PC-3 (cell line): ENCODE data around the gene JAK3. TPM values are rescaled to one million over a fixed set of nuclear protein-coding genes. Genes with fewer than 3 reads are reported as not detected.
A peak's percentile ranks its signal among the peaks of the same experiment; 100 is the strongest.

Experiments
- ATAC-seq: fragments of 200-7000 bp; cut with Tn5 transposase; 2 replicates; pipeline ENCODE4 v1.9.1; 2020; ENCODE audit warnings: mild to moderate bottlenecking, moderate library complexity
- BruUV-seq: library from RNA; stranded (reverse); fragments of 400-500 nt; replicated peaks from 2 replicates; lab custom pipeline; 2021; lab: Mats Ljungman, UMichigan
- CTCF ChIA-PET: fragments of 300-600 bp; sonication (Branson Sonifier 250); formaldehyde crosslinking; loops from one replicate; lab custom pipeline; 2022; ENCODE audit warnings: antibody characterized with exemption; lab: Charles Lee
- POLR2A ChIA-PET: fragments of 300-600 bp; sonication (Branson Sonifier 250); formaldehyde crosslinking; loops from one replicate; lab custom pipeline; 2022; ENCODE audit warnings: antibody characterized with exemption; ENCODE audit not compliant: unreplicated experiment; lab: Charles Lee
- DNase-seq: peaks from one replicate; pipeline ENCODE4 v3.0.0-alpha.2; 2015
- H2AFZ ChIP-seq: fragments of 300-600 bp; sonication (generic); 2 replicates; pipeline ENCODE4 v1.6.0; 2016; ENCODE audit warnings: antibody characterized with exemption, low read length
- H3F3A ChIP-seq: fragments of 300-600 bp; sonication (generic); one replicate; pipeline ENCODE4 v1.6.0; 2017; ENCODE audit warnings: antibody characterized with exemption, low read length, control low read depth, mild to moderate bottlenecking; ENCODE audit not compliant: unreplicated experiment
- H3K27ac ChIP-seq: fragments of 300-600 bp; sonication (generic); 2 replicates; pipeline ENCODE4 v1.5.1; 2016; ENCODE audit warnings: mild to moderate bottlenecking, low read length
- H3K27me3 ChIP-seq: fragments of 300-600 bp; sonication (generic); 2 replicates; pipeline ENCODE4 v1.6.1; 2016; ENCODE audit warnings: low read length, mixed read lengths
- H3K36me3 ChIP-seq: fragments of 300-600 bp; sonication (generic); 2 replicates; pipeline ENCODE4 v1.6.1; 2016; ENCODE audit warnings: low read depth, mixed run types, low read length, mixed read lengths
- H3K4me1 ChIP-seq: fragments of 300-600 bp; sonication (generic); 2 replicates; pipeline ENCODE4 v1.5.1; 2016; ENCODE audit warnings: low read length; ENCODE audit not compliant: insufficient read depth
- H3K4me2 ChIP-seq: fragments of 300-600 bp; sonication (generic); 2 replicates; pipeline ENCODE4 v1.6.0; 2016; ENCODE audit warnings: low read length
- H3K4me3 ChIP-seq: fragments of 300-600 bp; sonication (generic); 2 replicates; pipeline ENCODE4 v1.5.1; 2016; ENCODE audit warnings: mild to moderate bottlenecking, low read length, mixed read lengths
- H3K79me2 ChIP-seq: fragments of 300-600 bp; sonication (generic); 2 replicates; pipeline ENCODE4 v1.6.1; 2017; ENCODE audit warnings: low read length, mixed read lengths
- H3K9ac ChIP-seq: fragments of 300-600 bp; sonication (generic); 2 replicates; pipeline ENCODE4 v1.6.0; 2016; ENCODE audit warnings: mild to moderate bottlenecking, low read length
- H3K9me2 ChIP-seq: fragments of 300-600 bp; sonication (generic); replicated peaks from 2 replicates; pipeline ENCODE4 v1.6.1; 2016; ENCODE audit warnings: mixed run types, low read length, mixed read lengths
- H3K9me3 ChIP-seq: fragments of 300-600 bp; sonication (generic); 2 replicates; pipeline ENCODE4 v1.6.1; 2016; ENCODE audit warnings: low read length, mixed read lengths
- H4K20me1 ChIP-seq: fragments of 300-600 bp; sonication (generic); 2 replicates; pipeline ENCODE4 v1.6.1; 2016; ENCODE audit warnings: low read length, mixed read lengths
- EZH2 ChIP-seq: fragments of 300-600 bp; sonication (generic); IDR thresholded peaks from one replicate; pipeline ENCODE4 v1.6.1; 2017; ENCODE audit warnings: antibody characterized with exemption, mild to moderate bottlenecking, low read length; ENCODE audit not compliant: unreplicated experiment
- EZH2phosphoT487 ChIP-seq: fragments of 300-600 bp; sonication (generic); IDR thresholded peaks from 2 replicates; pipeline ENCODE4 v1.6.1; 2018; ENCODE audit warnings: mild to moderate bottlenecking, antibody characterized with exemption, low read length, borderline replicate concordance
- intact Hi-C: fragments of 100-400 bp; cut with micrococcal nuclease; formaldehyde crosslinking; loops from 2 replicates; pipeline ENCODE4 v1.9.0; 2023
- total RNA-seq: library from RNA; depleted of rRNA; stranded (reverse); fragments of >200 nt; gene quantifications from 2 replicates; pipeline ENCODE4 v1.2.3, GENCODE V29; 2014
- TF ChIP-seq, protein P1 (sequence below): fragments of 300-600 bp; sonication (generic); conservative IDR thresholded peaks from 2 replicates; pipeline ENCODE4 v1.5.1; 2017; ENCODE audit warnings: antibody characterized with exemption, low read depth, mild to moderate bottlenecking, low read length

Gene JAK3
- total RNA-seq, 1 experiment from 2014 or later, result 1.5 TPM

DNA sequence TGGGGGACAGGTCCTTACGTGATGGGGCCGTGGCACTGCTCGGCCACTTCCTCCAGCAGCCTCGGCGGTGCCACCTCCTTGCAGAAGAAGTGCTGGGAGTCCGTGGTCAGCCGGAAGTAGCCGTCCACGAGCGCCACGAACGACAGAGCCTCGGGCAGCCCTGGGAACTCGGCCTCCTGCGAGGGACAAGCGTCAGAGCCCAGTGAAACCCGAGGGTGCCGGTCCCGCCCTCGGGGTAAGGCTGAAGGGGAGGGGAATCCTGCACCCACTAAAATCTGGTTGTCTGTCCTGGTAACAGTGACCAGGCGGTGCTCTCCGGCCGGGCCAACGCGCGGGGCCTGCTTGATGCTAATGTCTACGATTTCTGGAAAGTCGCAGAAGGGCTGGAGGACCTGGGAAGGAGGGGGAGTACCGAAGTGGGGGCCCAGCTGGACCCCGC is 6.4 kb downstream of the JAK3 start:
- ChIA-PET POLR2A (interaction anchor here (0.6 to 1.7 kb wide), 3 partner anchors 9 to 18 kb away, joined by 5 to 28 read pairs (median 6); partner anchors contain the start of gene RPL18A), CTCF (interaction anchor here (1.1 kb wide), 2 partner anchors 11 to 18 kb away, joined by 3 to 9 read pairs; partner anchors contain the start of gene RPL18A)
- Histone ChIP-seq H3K27me3 (no peaks in the 10 kb centered on the region), H3K36me3 (no peaks in the 10 kb centered on the region), H3K9me2 (no peaks in the 10 kb centered on the region), H3K4me1 (peaks cover 19% of the 10 kb centered on the region), H3K79me2 (peaks cover 14% of the 10 kb centered on the region), H4K20me1 (no peaks in the 10 kb centered on the region), H3K4me3 (peak overlapping the region; percentile 76), H3K4me2 (peak overlapping the region; percentile 99), H3K9me3 (no peaks in the 10 kb centered on the region), H2AFZ (peak overlapping the region; percentile 83), H3F3A (no peaks in the 10 kb centered on the region), H3K9ac (peak overlapping the region; percentile 23), H3K27ac (no peak overlapping the region)
- peak; percentile 55 for ATAC-seq
- intact Hi-C loops, result loop anchor here (1.0 to 5.0 kb wide), 3 partner anchors 10 to 224 kb away; no protein-coding TSS in a partner anchor
- BruUV-seq, result TSS peak; percentile 80
- TF ChIP-seq, protein P1, sequence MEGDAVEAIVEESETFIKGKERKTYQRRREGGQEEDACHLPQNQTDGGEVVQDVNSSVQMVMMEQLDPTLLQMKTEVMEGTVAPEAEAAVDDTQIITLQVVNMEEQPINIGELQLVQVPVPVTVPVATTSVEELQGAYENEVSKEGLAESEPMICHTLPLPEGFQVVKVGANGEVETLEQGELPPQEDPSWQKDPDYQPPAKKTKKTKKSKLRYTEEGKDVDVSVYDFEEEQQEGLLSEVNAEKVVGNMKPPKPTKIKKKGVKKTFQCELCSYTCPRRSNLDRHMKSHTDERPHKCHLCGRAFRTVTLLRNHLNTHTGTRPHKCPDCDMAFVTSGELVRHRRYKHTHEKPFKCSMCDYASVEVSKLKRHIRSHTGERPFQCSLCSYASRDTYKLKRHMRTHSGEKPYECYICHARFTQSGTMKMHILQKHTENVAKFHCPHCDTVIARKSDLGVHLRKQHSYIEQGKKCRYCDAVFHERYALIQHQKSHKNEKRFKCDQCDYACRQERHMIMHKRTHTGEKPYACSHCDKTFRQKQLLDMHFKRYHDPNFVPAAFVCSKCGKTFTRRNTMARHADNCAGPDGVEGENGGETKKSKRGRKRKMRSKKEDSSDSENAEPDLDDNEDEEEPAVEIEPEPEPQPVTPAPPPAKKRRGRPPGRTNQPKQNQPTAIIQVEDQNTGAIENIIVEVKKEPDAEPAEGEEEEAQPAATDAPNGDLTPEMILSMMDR, result no peak
- no peak for TF ChIP-seq EZH2phosphoT487
- TF ChIP-seq EZH2, result no peak
- DNase-seq, result no peak

DNA sequence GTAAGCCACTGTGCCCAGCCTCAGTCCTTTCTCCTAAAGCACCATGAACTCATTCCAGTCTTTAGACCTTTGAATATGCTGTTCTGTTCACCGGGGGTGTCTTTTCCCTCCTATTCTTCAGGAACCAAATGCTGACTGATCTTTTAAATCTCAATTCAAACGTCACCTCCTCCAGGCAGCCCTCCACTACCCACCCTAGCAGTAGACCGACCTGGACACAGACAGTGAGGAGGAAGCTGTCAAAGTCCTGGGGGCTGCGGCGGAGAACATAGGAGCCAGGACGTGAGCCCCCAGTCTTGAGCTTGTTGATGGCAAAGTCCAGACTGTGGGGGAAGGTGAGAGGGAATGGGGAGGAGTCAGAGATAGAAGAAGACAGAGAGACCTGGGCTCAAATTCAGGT is 7.8 kb downstream of the JAK3 start:
- no peaks in the 10 kb centered on the region for H4K20me1 ChIP-seq
- H3F3A ChIP-seq, result no peaks in the 10 kb centered on the region
- peaks cover 19% of the 10 kb centered on the region for H3K4me1 ChIP-seq
- H3K27ac ChIP-seq, result no peak overlapping the region
- no TSS peak for BruUV-seq
- intact Hi-C loops, result loop anchor here (5.0 kb wide), 1 partner anchor 223 kb away; no protein-coding TSS in a partner anchor
- TF ChIP-seq, protein P1, result no peak
- no peak for TF ChIP-seq EZH2phosphoT487
- no peak for TF ChIP-seq EZH2
- H3K9me3 ChIP-seq, result no peaks in the 10 kb centered on the region
- H3K9ac ChIP-seq, result no peak overlapping the region
- H3K27me3 ChIP-seq, result no peaks in the 10 kb centered on the region
- ChIA-PET CTCF (no interaction called here), POLR2A (no interaction called here)
- H3K9me2 ChIP-seq, result no peaks in the 10 kb centered on the region
- H3K4me2 ChIP-seq, result no peak overlapping the region
- DNase-seq (no peak), ATAC-seq (no peak)
- H2AFZ ChIP-seq, result no peak overlapping the region
- no peak overlapping the region for H3K4me3 ChIP-seq
- peaks cover 14% of the 10 kb centered on the region for H3K79me2 ChIP-seq
- H3K36me3 ChIP-seq, result no peaks in the 10 kb centered on the region

DNA sequence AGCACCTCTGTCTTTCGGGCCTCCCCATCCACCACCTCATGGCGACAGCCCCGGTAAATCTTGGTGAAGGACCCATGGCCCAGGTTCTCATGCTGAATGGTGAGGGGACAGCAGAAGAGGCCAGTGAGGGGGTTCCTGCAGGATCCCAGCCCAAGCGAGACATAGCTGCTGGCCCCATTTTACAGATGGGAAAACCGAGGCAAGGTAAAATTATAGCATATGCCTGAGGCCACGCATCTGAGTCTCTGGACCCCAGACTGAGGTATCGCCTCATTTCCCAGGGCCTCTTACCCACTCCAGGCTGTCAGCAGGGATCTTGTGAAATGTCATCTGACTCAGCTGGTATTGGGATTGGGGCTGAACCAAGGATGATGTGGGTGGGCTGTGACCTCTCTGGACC is 9.8 kb downstream of the JAK3 start:
- CTCF ChIA-PET, result no interaction called here
- no peaks in the 10 kb centered on the region for H3K27me3 ChIP-seq

More for the DNA sequence above, 9.8 kb downstream of the JAK3 start:
- no peak for ATAC-seq
- BruUV-seq, result no TSS peak
- intact Hi-C loops, result no loop called here
- POLR2A ChIA-PET, result no interaction called here
- Histone ChIP-seq H3K79me2 (peaks cover 8% of the 10 kb centered on the region), H3K4me1 (peaks cover 13% of the 10 kb centered on the region; the same call in 1 of the 2 replicates), H3K9ac (no peak overlapping the region), H4K20me1 (no peaks in the 10 kb centered on the region), H2AFZ (no peak overlapping the region), H3K36me3 (no peaks in the 10 kb centered on the region), H3F3A (no peaks in the 10 kb centered on the region), H3K27ac (no peak overlapping the region), H3K9me3 (no peaks in the 10 kb centered on the region), H3K9me2 (no peaks in the 10 kb centered on the region), H3K4me2 (no peak overlapping the region), H3K4me3 (no peak overlapping the region)
- no peak for DNase-seq
- TF ChIP-seq, protein P1, result no peak
- TF ChIP-seq EZH2, result no peak
- no peak for TF ChIP-seq EZH2phosphoT487
